Measurements from ENCODE around the gene FGF23. TPM values are rescaled to one million over a fixed set of nuclear protein-coding genes. Genes with fewer than 3 reads are reported as not detected.

Gene FGF23
- total RNA-seq, 4 donors from 2014 or later, result not detected

GRCh38 chr12:4320497-4320852 is 59.0 kb downstream of the FGF23 start:
- Histone ChIP-seq H3K9me3 (no peaks in the 10 kb centered on the region), H3K4me3 (peak overlapping the region; percentile 77 to 97 (median 88)), H3K27ac (peak overlapping the region; percentile 78 to 95 (median 88)), H3K27me3 (no peaks in the 10 kb centered on the region), H3K4me1 (peaks cover 0 to 8% (median 1%) of the 10 kb centered on the region in 4 donors), H3K36me3 (no peaks in the 10 kb centered on the region)
- no peak for DNase-seq
- TF ChIP-seq CTCF (IDR thresholded peaks at IDR 0.05) (no peak), POLR2A (IDR thresholded peaks at IDR 0.05) (no peak)

Other genes starting within 250 kb of the FGF23 start
- 100 to 1,000 TPM in 2 of 4 donors, 10 to 100 TPM in 2; 72.0 to 162 (median 97.6) TPM for gene CCND2, start 106.0 kb downstream of the FGF23 start, total RNA-seq
- gene TIGAR, start 58.5 kb downstream of the FGF23 start, total RNA-seq, result 1 to 10 TPM; 1.7 to 8.0 (median 3.0) TPM
- gene FGF6, start 66.1 kb upstream of the FGF23 start, total RNA-seq, result not detected
- 10 to 100 TPM in 1 of 4 donors, 1 to 10 TPM in 3; 2.3 to 35.5 (median 3.5) TPM for gene RAD51AP1, start 159.2 kb upstream of the FGF23 start, total RNA-seq
- 10 to 100 TPM; 13.1 to 71.0 (median 27.4) TPM for gene DYRK4, start 182.5 kb upstream of the FGF23 start, total RNA-seq